Effector CD4-positive, alpha-beta T cell (primary cell): Measurements from ENCODE around the gene GFPT2.

Experiments
- DNase-seq: peaks from one replicate; pipeline ENCODE4 v3.0.0-alpha.2; 2020
- total RNA-seq: gene quantifications from one replicate; lab custom pipeline; 2026; lab: John Stamatoyannopoulos, UW

The GFPT2 gene
- total RNA-seq, result 1.9 reads per million, percentile 2 among the genes with 10 or more reads in this experiment

DNA sequence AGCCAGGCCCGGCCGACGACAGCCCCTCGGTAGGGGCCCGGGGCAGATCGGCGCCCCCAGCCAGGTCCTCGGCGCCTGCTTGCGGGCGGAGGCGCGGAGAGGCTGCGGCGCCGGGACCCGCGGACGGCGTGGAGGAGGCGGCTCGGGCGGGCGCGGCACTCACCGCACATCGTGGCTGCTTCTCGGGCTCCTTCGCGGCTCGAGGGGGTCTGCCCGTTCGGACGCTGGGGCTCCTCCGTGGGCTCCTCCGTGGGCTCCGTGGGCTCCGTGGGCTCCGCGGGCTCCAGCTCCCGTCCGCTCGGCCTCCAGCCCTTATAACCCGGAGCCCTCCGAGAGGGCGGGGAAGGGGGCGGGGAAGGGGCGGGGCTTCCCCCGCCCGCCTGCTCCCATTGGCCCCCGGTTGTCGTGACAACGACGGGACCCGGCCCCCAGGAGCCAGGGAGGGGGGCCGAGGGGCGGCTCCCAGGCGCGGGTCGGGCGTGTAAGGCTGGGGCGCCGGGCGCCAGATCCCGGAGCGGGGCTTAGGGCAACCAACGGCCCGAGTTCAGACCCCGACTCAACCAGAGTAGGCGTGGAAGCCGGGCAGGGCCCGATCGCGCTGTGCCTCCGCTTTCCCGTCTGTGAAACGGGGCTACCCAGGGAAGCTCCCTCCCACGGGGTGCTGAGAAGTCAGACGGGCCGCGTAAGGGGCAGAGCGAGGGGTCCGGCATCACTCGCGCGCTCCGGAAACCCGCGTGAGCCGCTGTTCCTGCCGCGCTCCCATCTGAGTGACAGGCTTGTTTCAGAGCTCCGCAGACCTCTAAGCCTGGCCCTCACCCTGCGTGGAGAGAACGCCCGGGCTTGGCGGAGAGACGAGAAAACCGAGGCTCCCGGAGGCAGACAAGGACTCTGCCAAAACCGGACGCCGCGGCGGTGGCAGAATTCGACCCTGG lies at the start of gene GFPT2:
Gene GFPT2 (minus strand): TSS at position 289 of the 932 bp plus-strand sequence. CDS start 119 bp downstream, at position 170.
- DNase-seq, result peak; percentile 57

DNA sequence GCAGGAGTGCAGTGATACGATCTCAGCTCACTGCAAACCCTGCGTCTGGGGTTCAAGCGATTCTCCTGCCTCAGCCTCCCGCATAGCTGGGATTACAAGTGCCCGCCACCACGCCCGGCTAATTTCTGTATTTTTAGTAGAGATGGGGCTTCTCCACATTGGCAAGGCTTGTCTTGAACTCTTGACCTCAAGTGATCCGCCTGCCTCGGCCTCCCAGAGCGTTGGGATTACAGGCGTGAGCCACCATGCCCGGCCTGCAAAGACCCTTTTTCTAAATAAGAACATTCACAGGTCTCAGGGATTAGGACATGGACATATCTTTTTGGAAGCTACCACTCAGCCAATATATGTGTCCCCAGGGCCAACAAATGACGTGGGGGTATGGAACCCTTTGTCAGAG lies 49.6 kb upstream of the GFPT2 start:
- DNase-seq, result no peak

DNA sequence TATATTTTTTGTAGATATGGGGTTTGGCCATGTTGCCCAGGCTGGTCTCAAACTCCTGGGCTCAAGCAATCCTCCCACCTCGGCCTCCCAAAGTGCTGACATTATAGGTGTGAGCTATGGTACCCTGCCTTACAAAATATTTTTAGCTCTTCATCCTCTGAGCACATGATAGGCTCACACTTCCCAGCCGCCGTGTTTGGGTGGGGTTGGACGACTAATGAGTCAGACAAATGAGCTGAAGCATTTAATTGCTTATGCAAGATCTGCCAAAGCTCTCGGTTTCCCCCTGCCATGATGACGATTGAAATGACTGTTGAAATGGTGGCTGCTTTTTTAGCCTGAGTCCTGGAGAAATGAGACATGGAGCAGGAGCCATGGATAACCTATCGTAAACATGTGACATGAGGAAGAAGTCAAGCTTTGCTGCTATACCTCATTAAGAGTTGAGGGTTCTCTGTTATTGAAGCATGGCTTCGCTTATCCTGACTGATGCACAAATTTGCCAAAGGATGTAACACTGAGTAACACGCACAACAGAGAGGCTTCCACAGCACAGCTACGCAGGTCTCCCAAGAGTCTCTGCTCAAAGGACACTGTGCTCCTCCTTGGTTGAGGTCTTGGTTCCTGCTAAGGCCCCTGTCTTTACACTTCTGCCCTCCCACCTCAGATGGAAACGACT lies 48.2 kb upstream of the GFPT2 start:
- no peak for DNase-seq

DNA sequence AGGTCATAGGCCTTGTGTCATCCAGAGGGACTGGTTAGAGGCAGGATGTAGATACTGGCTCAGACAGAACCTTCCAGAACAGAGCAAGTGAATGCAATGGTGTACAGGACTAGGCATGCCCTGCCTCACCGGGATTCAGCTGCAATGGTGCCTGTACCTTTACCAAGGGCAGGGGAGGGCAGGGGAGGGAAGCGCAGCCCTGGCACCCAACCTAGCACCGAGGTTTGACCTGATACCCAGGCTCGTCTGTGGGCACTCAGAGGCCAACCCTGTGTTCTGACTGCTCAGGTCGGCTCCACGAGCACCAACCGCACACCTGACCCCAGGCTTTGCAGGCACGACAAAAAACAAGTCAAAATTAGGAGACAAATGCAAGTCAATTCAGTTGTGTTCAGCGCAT lies 47.3 kb upstream of the GFPT2 start:
- no peak for DNase-seq

DNA sequence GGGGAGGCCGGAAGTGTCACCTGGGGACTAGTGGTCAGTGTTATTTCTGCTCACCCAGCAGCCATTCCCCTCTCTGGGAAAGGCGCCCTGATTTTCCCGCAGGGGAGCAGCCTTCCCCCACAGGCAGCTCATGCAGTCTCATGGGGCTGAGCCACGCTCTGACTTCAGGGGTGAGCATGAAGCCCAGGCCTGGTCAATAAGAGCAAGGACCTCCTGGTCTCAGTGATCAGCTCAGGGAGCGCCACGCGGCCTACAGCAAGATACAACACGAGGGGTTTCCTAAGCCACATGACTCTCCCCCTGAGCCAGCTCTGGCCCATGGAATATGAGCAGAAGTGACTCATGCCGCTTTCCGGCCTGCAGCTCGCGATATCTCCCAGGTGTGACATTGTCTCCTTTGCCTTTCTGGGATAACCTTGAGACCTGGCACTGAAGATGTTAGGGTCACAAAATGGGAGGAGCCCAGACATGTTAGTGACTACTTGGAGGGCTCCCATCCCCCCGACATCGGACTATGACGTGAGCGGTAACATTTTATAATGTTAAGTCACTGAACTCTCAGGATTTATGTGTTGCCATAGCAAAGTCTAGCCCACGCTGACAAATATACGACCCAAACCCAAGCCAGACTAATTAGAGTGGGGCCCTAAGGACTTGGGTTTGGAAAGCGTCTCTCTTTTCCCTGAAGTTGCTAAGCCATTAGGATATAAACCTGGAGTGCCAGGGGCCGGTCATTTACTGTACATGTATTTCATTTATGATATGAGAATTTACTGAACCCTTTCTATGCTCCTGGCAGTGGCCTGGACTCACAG lies 46.5 kb upstream of the GFPT2 start:
- DNase-seq, result no peak

DNA sequence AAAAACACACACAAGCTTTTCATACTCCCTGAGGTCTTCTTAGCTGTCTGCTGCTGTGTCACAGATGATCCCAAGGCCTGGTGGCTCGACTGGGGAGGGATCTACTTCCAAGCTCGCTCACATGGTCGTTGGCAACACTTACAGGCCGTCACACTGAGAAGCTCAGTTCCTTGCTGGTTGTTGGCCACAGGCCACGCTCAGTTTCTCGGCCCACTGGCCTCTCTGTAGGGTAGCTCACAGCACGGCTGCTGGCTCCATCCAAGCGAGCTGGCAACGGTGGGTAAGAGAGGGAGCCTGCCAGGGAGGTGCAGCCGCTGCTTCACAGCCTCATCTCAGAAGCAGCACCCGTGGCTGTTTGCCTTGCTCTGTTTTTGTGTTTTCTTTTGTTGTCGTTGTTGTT lies 43.8 kb upstream of the GFPT2 start:
- DNase-seq, result no peak

DNA sequence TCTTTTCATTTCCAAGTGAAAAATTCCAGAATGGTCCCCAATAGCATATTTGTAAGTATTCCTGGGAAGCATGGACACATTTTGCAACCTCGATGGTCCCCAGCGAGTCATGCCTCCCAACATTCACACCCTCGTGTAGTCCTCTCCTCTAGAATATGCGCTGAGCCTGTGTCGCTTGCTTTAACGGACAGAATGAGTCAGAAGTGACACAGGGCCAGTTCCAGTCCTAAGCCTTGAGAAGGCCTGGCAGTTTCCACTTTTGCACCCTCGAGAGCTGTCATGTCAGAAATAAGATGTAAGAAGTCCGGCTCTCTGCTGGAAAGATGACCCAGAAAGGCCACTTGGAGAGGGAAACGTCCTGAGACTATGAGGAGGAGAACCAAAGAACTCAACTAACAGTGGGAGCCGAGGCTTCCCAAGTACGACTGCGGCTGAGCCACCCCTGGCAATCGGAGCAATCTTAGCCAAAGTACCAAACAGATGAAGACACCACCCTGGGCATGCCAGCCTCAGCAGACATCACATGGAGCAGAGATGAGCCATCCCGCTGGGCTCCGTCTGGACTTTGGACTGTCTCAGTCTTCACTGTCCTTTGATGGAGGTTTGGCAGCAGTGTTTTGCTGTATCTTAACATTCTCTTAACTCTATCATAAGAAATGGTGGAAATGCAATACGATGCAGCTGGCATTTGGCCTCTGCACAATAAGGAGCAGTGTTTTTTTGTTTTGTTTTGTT lies 42.6 kb upstream of the GFPT2 start:
- no peak for DNase-seq

DNA sequence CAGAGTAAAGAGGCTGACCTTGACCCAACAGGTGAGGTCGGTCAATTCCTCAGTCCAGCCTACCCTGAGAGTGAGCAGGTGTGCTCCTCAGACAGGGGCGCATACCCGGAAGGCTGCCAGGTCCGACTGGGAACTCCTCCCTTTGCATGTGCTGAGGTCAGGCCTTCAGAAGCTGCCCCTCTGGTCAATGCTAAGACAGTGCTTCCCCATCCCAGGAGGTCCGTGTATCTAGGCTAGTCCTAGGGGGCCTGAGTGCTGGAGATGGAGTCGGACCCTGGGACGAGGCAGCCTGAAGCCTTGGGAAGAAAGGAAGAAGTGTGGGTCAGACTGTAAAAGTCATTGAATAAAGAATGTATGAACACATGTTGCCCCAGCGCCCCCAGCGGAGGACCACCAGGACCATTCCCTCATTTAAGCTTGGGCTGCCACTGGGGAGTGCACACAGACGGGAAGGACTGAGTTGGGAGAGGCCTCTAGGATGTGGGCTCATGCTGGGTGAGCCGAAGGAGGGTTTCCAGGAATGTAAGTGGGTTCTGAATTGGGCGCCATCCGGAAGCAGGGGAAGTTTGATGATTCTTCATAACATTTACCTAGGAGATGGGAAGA lies 41.0 kb upstream of the GFPT2 start:
- no peak for DNase-seq

DNA sequence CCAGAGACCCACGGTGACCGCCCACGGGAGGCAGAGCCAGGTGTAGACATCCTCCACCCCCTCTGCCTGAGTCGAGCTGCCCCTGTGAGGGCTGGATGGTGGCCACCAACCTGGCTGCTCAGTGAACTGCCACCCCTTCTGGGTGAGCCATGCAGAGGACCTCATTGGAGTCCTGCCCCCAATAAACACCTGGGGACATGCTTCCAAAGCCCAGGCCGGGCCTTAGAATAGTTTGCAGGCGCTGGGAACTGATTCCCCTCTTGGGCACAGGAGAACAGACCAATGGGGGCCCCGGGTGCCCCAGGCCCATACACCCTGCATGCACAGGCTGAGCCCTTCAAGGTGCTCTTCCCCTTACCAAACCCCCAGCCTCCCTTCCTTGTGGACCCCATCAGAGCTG lies 38.1 kb upstream of the GFPT2 start:
- DNase-seq, result no peak

DNA sequence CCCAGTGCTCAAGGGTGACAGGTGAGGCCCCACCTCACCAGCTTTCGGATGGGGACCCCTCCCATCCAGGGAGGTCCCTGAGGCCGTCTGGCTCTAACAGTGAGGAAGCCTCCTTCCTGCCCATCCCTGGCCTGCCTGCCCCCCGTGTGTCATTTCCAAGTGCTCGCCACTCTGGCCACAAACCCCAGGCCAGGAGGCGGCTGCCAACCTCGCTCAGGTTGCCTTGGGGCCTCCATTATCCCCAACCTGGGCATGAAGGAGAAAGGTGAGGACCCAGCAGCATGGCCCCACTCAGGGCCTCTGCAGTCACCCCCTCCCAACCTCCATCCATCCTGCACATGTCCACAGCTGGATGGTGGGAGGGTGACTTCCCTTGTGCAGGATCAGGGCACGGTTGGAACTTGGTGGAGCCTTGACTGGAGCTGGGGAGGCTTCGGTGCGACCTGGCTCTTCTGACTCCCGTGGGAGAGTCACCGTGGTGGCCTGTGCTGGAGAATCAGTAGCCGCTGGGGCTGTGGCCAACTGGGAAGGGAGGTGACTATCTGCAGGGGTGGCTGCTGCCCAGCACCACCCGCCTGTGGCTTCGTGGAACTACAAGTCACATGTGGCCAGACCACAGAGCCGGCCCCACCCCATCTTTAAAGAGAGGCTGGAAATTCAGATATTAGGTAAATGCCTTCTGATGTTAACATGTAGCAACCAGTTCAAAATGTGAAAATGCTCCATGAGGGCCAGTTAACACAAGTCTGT lies 37.5 kb upstream of the GFPT2 start:
- DNase-seq, result no peak

DNA sequence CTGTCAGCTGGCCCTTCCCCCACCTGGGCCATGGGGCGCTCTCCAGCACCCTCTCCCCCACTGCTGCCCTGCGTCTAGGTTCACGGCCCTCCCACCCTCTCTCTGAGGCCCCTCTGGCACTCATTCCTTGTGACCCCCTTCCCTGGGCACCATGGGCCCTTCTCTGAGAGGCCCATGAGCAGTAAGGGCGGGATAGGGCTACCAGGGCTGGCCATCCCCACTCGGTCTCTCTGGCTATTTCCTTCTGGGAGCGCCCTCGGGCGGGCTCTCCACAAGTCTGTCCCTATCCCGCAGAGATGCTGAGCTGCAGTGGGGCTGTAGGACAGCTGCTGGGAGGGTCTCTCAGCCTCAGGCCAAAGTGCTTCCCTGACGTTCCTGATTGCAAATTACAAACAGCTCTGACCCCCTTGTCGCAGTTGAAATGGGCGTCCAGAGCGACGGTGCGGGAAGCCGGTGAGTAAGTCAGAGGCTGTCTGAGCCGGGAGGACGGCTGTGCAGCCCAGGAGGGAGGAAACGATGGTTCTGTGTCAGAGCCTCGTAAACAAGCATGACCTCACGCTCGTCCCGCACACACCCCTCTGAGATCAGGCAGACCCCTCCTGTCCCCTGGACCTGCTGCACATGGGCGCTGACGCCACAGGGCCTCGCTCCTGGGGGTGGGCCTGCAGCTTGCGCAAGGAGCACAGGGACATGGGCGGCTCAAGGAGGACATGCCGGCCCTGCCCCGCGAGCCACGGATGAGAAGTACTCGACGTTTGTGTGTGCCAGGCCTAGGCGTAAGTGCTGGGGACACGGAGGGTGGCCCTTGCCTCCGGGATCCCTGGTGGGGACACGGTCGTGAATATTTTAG lies 36.3 kb upstream of the GFPT2 start:
- no peak for DNase-seq

DNA sequence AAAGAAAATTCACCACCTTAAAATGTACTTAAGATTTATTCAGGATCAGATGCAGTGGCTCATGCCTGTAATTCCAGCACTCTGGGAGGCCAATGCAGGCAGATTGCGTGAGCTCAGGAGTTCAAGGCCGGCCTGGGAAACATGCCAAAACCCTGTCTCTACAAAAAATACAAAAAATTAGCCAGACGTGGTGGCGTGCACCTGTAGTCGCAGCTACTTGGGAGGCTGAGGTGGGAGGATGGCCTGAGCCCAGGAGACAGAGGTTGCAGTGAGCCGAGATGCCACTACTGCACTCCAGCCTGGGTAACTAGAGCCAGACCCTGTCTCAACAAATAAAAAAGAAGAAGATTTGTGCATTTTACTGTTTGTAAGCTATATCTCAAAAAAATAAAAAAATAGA lies 34.7 kb upstream of the GFPT2 start:
- DNase-seq, result no peak

DNA sequence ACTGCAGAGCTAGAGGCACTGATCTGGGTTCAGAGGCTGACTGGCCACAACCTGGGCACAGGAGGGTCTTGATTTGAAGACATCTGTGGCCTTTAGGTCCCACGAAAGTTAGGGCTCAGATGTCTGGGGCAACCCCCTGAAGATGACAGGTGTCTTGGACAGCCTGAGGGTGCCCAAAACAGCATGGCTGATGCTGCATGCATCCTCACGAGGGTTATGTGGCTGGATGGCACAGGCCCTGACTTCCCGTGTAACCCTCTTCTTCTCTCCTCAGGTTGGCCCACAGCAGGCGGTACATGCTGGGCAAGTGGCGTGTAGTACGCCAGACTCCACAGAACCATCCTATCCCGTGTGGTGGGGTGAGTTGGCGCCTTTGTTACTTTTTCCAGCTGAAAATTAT lies 29.8 kb upstream of the GFPT2 start:
- DNase-seq, result no peak

DNA sequence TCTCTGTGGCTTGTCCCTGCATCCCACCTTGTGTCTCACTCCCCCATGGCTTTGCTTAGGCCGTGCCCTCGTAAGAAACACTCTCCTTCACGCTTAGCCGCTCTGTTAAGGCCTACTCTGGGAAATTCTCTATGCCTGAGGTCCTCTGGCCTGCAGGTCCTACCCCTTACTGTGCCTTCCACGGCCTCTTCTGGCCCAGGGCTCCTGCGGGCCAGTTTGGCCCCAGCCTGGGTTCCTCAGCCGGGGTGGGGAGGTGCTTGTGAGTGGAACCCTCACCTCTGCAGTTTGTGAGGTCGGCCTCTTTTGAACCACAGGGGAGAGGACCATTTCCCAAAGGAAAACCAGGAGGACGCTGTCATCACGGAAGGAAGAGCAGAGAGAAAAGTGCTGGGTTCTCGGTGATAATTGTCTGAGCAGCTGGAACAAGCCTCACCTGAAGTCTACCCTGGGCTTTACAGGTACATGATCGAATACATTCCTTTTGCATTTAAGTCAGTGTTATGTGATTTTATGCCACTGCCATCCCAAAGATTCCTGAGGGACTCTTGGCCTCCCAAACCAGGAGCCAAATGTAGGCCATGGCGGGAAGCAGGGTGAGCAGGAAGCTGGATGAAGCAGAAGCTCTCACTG lies 28.8 kb upstream of the GFPT2 start:
- DNase-seq, result no peak

DNA sequence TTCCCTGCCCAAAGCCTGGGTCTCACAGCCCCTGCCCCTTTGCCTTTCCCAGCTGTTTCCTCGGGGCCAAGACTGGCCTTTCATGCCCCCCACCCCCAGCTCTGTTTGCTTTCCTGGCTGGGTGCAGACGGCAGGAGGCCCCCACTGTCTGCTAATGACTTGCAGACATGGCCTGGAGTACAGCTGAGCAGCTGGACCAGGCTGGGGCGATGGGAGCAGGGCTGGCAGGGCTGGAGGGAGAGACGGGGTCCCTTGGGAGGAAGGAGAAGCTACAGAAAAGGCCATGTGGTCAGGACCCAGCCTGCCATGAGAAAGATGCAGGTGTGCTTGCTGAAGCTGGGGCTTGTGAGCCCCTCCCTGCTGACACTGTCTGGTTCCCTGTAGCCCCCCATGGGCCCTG lies 28.3 kb upstream of the GFPT2 start:
- DNase-seq, result no peak

DNA sequence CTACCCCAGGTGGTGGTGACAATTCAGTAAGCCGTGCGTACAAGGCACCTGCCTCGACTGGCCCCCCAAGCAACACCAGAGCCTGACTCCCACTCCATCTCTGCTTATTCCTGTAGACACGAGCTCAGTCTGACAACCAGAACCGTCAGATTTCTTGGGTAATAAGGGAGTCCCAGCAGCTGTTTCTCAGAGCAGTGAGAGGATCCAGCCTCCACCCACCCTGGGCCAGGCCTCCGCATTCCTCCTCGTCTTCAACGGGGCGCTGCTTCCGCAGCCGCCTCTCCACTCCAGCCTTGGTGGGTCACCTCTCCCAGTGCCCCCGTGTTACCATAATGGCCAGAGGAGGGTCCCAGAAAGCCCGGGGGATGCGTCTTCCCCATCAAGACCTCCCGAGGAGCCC lies 27.7 kb upstream of the GFPT2 start:
- no peak for DNase-seq

DNA sequence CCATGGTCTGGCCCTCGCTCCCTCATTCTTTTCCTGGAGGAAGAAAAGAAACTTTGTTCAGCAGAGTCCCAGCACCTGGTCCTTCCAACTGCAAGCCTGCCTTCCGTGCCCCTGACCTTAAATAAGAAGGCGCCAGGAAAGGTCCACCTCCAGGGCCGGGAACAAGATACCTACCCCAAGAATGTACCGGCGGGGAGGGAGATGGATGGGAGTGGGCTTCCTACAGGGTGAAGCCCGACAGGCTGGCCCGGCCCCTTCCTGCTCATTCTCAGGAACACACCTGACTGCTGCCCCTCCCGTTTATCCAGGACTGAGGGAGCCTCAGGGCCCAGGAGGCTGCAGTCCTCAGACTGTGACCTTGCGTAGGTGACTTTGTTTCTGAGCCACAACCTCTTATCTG lies 27.3 kb upstream of the GFPT2 start:
- DNase-seq, result no peak

DNA sequence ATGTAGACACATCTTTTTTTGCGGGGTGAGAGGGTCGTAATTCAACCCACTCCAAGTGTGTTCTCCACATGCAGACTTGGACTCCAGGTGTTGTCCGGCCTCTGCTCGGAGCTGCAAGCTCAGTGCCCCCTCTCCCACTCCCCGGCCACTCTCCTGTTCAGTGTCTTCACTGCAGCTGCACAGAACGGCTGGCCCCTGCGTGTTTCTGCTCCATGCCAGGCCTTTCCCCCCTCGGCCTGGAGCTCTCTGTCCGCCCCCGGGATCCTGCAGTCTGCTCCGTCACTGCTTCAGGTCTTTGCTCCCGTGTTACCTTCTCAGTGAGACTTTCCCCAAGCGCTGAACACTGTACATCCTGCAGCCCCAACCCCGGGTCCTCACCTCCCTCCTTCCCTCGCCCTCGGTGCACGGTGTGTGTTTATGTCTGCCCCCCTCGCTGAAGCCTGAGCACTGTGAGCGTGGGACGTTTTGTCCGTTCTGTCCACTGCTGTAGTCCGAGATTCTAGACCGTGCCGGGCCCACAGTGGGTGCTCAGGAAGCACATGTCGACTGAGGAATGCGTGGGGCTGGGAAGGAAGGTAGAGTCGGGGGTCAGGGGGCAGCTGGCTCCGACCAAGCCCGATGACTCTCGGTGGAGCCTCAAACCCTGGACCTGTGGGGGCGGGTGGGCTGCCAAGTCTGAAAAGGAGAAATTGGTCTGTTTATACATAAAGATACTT lies 26.4 kb upstream of the GFPT2 start:
- DNase-seq, result no peak
